Measurements from ENCODE around the gene CLDND1. TPM values are rescaled to one million over a fixed set of nuclear protein-coding genes. Genes with fewer than 3 reads are reported as not detected.

CLDND1 gene
- total and polyA plus RNA-seq, 2 experiments from 2014 or later, result 59.8 to 92.7 TPM

GRCh38 chr3:98497381-98497780 lies 25.3 kb downstream of the CLDND1 start, which contains the start of gene OR5K2:
TSS of gene OR5K2 (plus strand) at chr3:98497681. CDS start at chr3:98497681, 0 bp downstream.
- DNase-seq (ENCODE audit: low spot score), result no peak
- no peak within 1 kb of the TSS for H3K4me2 ChIP-seq
- Mint-ChIP-seq H3K9me3 (no peaks in the 10 kb centered on the region), H3K27ac (no peak within 1 kb of the TSS), H3K27me3 (ENCODE audit: insufficient read depth, low read depth, poor library complexity) (no peaks in the 10 kb centered on the region), H3K4me3 (no peak within 1 kb of the TSS), H3K4me1 (no peaks in the 10 kb centered on the region), H3K36me3 (ENCODE audit: low read depth) (no peaks in the 10 kb centered on the region)
- H3K36me3 ChIP-seq (ENCODE audit: insufficient read depth), result no peaks in the 10 kb centered on the region
- H3K27me3 ChIP-seq (ENCODE audit: insufficient read depth), result no peaks in the 10 kb centered on the region
- H3K4me1 ChIP-seq (ENCODE audit: insufficient read depth), result no peaks in the 10 kb centered on the region
- TF ChIP-seq CREB1 (CRISPR knock-in tag; IDR thresholded peaks at IDR 0.05; ENCODE audit: low read depth) (no peak), ETS1 (IDR thresholded peaks at IDR 0.05) (no peak), STAT1 (IDR thresholded peaks at IDR 0.05; ENCODE audit: unreplicated experiment) (no peak), EZH2phosphoT487 (IDR thresholded peaks at IDR 0.05; ENCODE audit: unreplicated experiment) (no peak), ZNF114 (CRISPR knock-in tag; IDR thresholded peaks at IDR 0.05) (no peak), NANOG (IDR thresholded peaks at IDR 0.05; ENCODE audit: borderline replicate concordance) (no peak), ZNF331 (CRISPR knock-in tag; IDR thresholded peaks at IDR 0.05; ENCODE audit: low read depth) (no peak), ZNF462 (CRISPR knock-in tag; IDR thresholded peaks at IDR 0.05) (no peak), EZH2 (IDR thresholded peaks at IDR 0.05; ENCODE audit: low read depth, unreplicated experiment) (no peak), POLR2AphosphoS5 (IDR thresholded peaks at IDR 0.05; ENCODE audit: low read depth) (no peak), CTCF (conservative IDR thresholded peaks at IDR 0.05; ENCODE audit: low read depth in 2 of 2) (no peak), JUNB (IDR thresholded peaks at IDR 0.05; ENCODE audit: unreplicated experiment) (no peak)
- TF ChIP-seq, protein P1, sequence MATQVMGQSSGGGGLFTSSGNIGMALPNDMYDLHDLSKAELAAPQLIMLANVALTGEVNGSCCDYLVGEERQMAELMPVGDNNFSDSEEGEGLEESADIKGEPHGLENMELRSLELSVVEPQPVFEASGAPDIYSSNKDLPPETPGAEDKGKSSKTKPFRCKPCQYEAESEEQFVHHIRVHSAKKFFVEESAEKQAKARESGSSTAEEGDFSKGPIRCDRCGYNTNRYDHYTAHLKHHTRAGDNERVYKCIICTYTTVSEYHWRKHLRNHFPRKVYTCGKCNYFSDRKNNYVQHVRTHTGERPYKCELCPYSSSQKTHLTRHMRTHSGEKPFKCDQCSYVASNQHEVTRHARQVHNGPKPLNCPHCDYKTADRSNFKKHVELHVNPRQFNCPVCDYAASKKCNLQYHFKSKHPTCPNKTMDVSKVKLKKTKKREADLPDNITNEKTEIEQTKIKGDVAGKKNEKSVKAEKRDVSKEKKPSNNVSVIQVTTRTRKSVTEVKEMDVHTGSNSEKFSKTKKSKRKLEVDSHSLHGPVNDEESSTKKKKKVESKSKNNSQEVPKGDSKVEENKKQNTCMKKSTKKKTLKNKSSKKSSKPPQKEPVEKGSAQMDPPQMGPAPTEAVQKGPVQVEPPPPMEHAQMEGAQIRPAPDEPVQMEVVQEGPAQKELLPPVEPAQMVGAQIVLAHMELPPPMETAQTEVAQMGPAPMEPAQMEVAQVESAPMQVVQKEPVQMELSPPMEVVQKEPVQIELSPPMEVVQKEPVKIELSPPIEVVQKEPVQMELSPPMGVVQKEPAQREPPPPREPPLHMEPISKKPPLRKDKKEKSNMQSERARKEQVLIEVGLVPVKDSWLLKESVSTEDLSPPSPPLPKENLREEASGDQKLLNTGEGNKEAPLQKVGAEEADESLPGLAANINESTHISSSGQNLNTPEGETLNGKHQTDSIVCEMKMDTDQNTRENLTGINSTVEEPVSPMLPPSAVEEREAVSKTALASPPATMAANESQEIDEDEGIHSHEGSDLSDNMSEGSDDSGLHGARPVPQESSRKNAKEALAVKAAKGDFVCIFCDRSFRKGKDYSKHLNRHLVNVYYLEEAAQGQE (IDR thresholded peaks at IDR 0.05; ENCODE audit: unreplicated experiment), result no peak
- H3K27ac ChIP-seq (ENCODE audit: low read depth), result no peak within 1 kb of the TSS
- no peak within 1 kb of the TSS for H2AFZ ChIP-seq
- H3K79me2 ChIP-seq (replicated peaks; ENCODE audit: insufficient read depth), result no peaks in the 10 kb centered on the region
- no peaks in the 10 kb centered on the region for H4K20me1 ChIP-seq (replicated peaks; ENCODE audit: insufficient read depth)
- ATAC-seq, result no peak
- no peak within 1 kb of the TSS for H3K4me3 ChIP-seq
- H3K9me2 ChIP-seq (ENCODE audit: insufficient read depth), result no peaks in the 10 kb centered on the region
- H3F3A ChIP-seq (replicated peaks; ENCODE audit: low read depth), result no peaks in the 10 kb centered on the region

All from GM23338 (cell line).